Panc1 (cell line): ENCODE results near the gene LTBP2. TPM values are rescaled to one million over a fixed set of nuclear protein-coding genes. Genes with fewer than 3 reads are reported as not detected.

Experiments used
- ATAC-seq: fragments of 200-7000 bp; cut with Tn5 transposase; 2 replicates; pipeline ENCODE4 v1.9.1; 2020; ENCODE audit warnings: mild to moderate bottlenecking, moderate library complexity
- BruUV-seq: library from RNA; stranded (reverse); fragments of 400-500 nt; replicated peaks from 2 replicates; lab custom pipeline; 2021; lab: Mats Ljungman, UMichigan
- CTCF ChIA-PET: fragments of 300-600 bp; sonication (Branson Sonifier 250); formaldehyde crosslinking; loops from one replicate; lab custom pipeline; 2022; ENCODE audit warnings: antibody characterized with exemption; lab: Charles Lee
- POLR2A ChIA-PET: fragments of 300-600 bp; sonication (Branson Sonifier 250); formaldehyde crosslinking; loops from one replicate; lab custom pipeline; 2022; ENCODE audit warnings: antibody characterized with exemption; lab: Charles Lee
- DNase-seq: peaks from one replicate; pipeline ENCODE4 v3.0.0-alpha.2; 2010; ENCODE audit warnings: low read depth, low spot score
- H3K27ac ChIP-seq: 2 replicates; pipeline ENCODE4 v1.5.1; 2011; ENCODE audit warnings: mild to moderate bottlenecking, low read length, inconsistent platforms
- H3K27me3 ChIP-seq: fragments of 200-500 bp; sonication (Bioruptor generic); 2 replicates; pipeline ENCODE4 v1.6.0; 2014; ENCODE audit warnings: low read length, inconsistent platforms; ENCODE audit not compliant: control insufficient read depth, insufficient read depth
- H3K36me3 ChIP-seq: fragments of 200-500 bp; sonication (Bioruptor generic); 2 replicates; pipeline ENCODE4 v1.5.1; 2014; ENCODE audit warnings: inconsistent platforms, mild to moderate bottlenecking, low read length, moderate library complexity; ENCODE audit not compliant: control insufficient read depth, insufficient read depth
- H3K4me1 ChIP-seq: 2 replicates; pipeline ENCODE4 v1.5.1; 2011; ENCODE audit warnings: inconsistent platforms, mild to moderate bottlenecking, low read length, moderate library complexity; ENCODE audit not compliant: control insufficient read depth, insufficient read depth
- H3K4me3 ChIP-seq, 2 experiments: 2 replicates each; pipeline ENCODE4 v1.5.1; 2011 to 2012; ENCODE audit warnings: low read depth in 2 of 2, low read length in 2 of 2, mild to moderate bottlenecking in 2 of 2, inconsistent platforms in 1 of 2, moderate library complexity in 1 of 2
- H3K9me3 ChIP-seq: fragments of 200-500 bp; sonication (Bioruptor generic); 2 replicates; pipeline ENCODE4 v1.5.1; 2014; ENCODE audit warnings: low read depth, mild to moderate bottlenecking, inconsistent platforms, low read length, moderate library complexity; ENCODE audit not compliant: control insufficient read depth, insufficient read depth
- CTCF ChIP-seq: fragments of 450-650 bp; IDR thresholded peaks from 2 replicates; pipeline ENCODE4 v1.5.1; 2017; ENCODE audit warnings: mild to moderate bottlenecking
- POLR2AphosphoS5 ChIP-seq: IDR thresholded peaks from 2 replicates; pipeline ENCODE4 v1.6.1; 2012; ENCODE audit warnings: mild to moderate bottlenecking, low read depth, low read length, moderate library complexity
- REST ChIP-seq, 2 experiments: IDR thresholded peaks; 2 replicates each; pipeline ENCODE4 v1.6.1; 2011 to 2012; ENCODE audit warnings: low read depth in 2 of 2, control low read depth in 1 of 2, low read length in 1 of 2, mild to moderate bottlenecking in 1 of 2, moderate library complexity in 1 of 2; ENCODE audit not compliant: insufficient read depth in 1 of 2
- SIN3A ChIP-seq: IDR thresholded peaks from 2 replicates; pipeline ENCODE4 v1.6.1; 2012; ENCODE audit warnings: low read depth, mild to moderate bottlenecking, low read length, moderate library complexity, borderline replicate concordance; ENCODE audit not compliant: insufficient read depth
- TCF7L2 ChIP-seq: IDR thresholded peaks from 2 replicates; pipeline ENCODE4 v1.6.1; 2011; ENCODE audit warnings: mild to moderate bottlenecking, low read depth, low read length, inconsistent platforms
- in situ Hi-C: cut with HindIII; loops from 2 replicates; pipeline ENCODE4 v1.10.0; 2016; ENCODE audit warnings: low sequenced_read_pairs, low pct_unique_long_range_greater_than_20kb
- intact Hi-C: fragments of 100-400 bp; cut with micrococcal nuclease; formaldehyde crosslinking; loops from one replicate; pipeline ENCODE4 v1.10.0; 2022; ENCODE audit not compliant: unreplicated experiment
- total RNA-seq: library from RNA; stranded (reverse); gene quantifications from one replicate; pipeline ENCODE4 v1.2.1, GENCODE V29; 2021; ENCODE audit not compliant: unreplicated experiment

LTBP2 gene
- total RNA-seq, 1 experiment from 2014 or later: 69.8 TPM

- no peaks in the 10 kb centered on the region for H3K36me3 ChIP-seq
- H3K4me1 ChIP-seq: peaks cover 30% of the 10 kb centered on the region
- ATAC-seq (peak; percentile 19), DNase-seq (no peak)
- in situ Hi-C loops (no loop called here), intact Hi-C loops (loop anchor here (2.0 to 10.0 kb wide), 2 partner anchors 75 to 195 kb away; no protein-coding TSS in a partner anchor)
- no peaks in the 10 kb centered on the region for H3K27me3 ChIP-seq
- ChIA-PET POLR2A (interaction anchor here (0.5 to 0.7 kb wide), 3 partner anchors 22 to 1039 kb away, joined by 3 to 5 read pairs (median 4); no protein-coding TSS in a partner anchor), CTCF (interaction anchor here (0.6 to 1.3 kb wide), 4 partner anchors 37 to 196 kb away, joined by 3 to 8 read pairs (median 5); no protein-coding TSS in a partner anchor)
- no TSS peak for BruUV-seq
- TF ChIP-seq REST (IDR thresholded peaks at IDR 0.05; ENCODE audit: insufficient read depth in 1 of 2, low read depth in 2 of 2, low read length in 1 of 2): no peak
- H3K27ac ChIP-seq: peak overlapping the region; percentile 73
- no peaks in the 10 kb centered on the region for H3K9me3 ChIP-seq
- peak overlapping the region; percentile 52 to 62 for H3K4me3 ChIP-seq
These were observed 2.3 kb downstream of the LTBP2 start for GRCh38 chr14:74609721-74610120.

- intact Hi-C loops: loop anchor here (2.0 kb wide), 1 partner anchor 196 kb away; no protein-coding TSS in a partner anchor
- in situ Hi-C loops: no loop called here
- Histone ChIP-seq H3K27me3 (no peaks in the 10 kb centered on the region), H3K9me3 (no peaks in the 10 kb centered on the region), H3K4me1 (peaks cover 23% of the 10 kb centered on the region), H3K4me3 (peak overlapping the region in 1 of 2 experiments; percentile 52; a peak in 2 of 4 replicates), H3K36me3 (no peaks in the 10 kb centered on the region), H3K27ac (no peak overlapping the region)
- DNase-seq (peak; percentile 86), ATAC-seq (peak; percentile 48)
- ChIA-PET POLR2A (interaction anchor here (0.5 to 0.7 kb wide), 4 partner anchors 22 to 1040 kb away, joined by 3 to 5 read pairs (median 4); no protein-coding TSS in a partner anchor), CTCF (interaction anchor here (0.5 to 1.3 kb wide), 12 partner anchors 9 to 297 kb away, joined by 3 to 11 read pairs (median 4); no protein-coding TSS in a partner anchor)
- TF ChIP-seq CTCF: peak; percentile 93
- no peak for TF ChIP-seq SIN3A
- no peak for TF ChIP-seq POLR2AphosphoS5
- no peak for TF ChIP-seq TCF7L2
- no peak for TF ChIP-seq REST (IDR thresholded peaks at IDR 0.05; ENCODE audit: insufficient read depth in 1 of 2, low read depth in 2 of 2, low read length in 1 of 2)
- TSS peak; percentile 19 for BruUV-seq
These were observed 3.0 kb downstream of the LTBP2 start for GRCh38 chr14:74608959-74609611.
